Stimulated activated CD4-positive, alpha-beta T cell treated with anti-CD3 and anti-CD28 coated beads, TNF-alpha, amount 100 ng/mL, for 24 hours (primary cell): ENCODE data around the gene BICRA.
"Not testable (repeated sequence)": the region's sequence is repeated elsewhere in the genome, so short reads cannot be mapped to it uniquely, and the experiment has no call there.

Experiments used
- DNase-seq, 3 experiments: peaks; one replicate each; pipeline ENCODE4 v3.0.0-alpha.2; 2020; ENCODE audit warnings: low read depth in 3 of 3

BICRA gene

GRCh38 chr19:47714855-47715254 is 105.9 kb downstream of the BICRA start:
- not testable (repeated sequence) for DNase-seq

GRCh38 chr19:47716270-47716937 is 107.5 kb downstream of the BICRA start:
- DNase-seq, result no peak

DNA sequence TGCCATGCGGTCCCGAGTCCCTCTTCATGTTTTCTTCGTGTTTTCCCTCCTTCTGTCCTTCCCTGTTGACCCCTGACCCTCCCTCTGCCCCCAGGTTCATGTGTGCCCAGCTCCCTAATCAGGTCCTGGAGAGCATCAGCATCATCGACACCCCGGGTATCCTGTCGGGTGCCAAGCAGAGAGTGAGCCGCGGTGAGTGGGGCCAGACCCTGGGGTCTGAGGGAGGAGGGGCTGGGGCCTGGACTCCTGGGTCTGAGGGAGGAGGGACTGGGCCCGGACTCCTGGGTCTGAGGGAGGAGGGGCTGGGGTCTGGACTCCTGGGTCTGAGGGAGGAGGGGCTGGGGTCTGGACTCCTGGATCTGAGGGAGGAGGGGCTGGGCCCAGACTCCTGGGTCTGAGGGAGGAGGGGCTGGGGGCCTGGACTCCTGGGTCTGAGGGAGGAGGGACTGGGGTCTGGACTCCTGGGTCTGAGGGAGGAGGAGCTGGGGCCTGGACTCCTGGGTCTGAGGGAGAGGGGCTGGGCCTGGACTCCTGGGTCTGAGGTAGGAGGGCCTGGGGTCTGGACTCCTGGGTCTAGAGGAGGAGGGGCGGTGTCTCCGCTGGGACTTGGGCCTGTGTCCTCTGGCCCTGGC is 109.6 kb downstream of the BICRA start:
- DNase-seq, result not testable (repeated sequence)

- DNase-seq, result no peak
Observed at GRCh38 chr19:47719047-47719859, 110.3 kb downstream of the BICRA start.

DNA sequence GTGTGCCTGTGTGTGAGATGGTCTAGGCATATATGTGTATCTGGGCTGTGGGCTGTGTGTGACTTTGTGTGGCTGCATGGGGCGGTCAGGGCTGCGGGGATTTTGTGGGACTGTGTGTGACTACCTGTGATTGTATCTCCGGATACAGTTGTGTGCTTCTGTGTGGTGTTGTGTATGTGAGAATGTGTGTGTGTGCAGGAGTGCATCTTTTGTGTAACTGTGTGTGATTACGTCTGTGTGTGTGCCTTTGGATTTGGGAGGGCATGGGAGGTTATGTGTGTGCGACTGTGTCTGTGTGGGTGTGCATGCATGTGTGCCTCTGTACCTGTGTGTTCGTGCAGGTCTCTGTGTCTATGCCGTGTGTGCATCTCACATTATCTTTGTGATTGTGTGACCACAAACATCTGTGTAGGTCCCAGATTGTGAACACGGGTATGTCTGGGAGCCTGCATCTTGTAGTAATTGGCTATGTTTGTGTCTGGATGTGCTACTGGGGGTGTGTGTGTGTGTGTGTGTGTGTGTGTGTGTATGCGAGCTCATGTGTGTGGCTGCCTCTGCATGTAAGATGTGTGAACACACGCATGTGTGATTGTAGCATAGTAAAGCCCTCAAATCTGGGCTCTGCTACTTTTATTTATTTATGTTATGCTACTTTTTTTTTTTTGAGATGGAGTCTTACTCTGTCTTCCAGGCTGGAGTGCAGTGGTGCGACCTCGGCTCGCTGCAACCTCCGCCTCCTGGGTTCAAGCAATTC is 111.9 kb downstream of the BICRA start:
- no peak for DNase-seq

GRCh38 chr19:47723581-47723940 is 114.6 kb downstream of the BICRA start:
- no peak for DNase-seq

- DNase-seq, result no peak
Observed at GRCh38 chr19:47725759-47726401, 116.9 kb downstream of the BICRA start.

DNA sequence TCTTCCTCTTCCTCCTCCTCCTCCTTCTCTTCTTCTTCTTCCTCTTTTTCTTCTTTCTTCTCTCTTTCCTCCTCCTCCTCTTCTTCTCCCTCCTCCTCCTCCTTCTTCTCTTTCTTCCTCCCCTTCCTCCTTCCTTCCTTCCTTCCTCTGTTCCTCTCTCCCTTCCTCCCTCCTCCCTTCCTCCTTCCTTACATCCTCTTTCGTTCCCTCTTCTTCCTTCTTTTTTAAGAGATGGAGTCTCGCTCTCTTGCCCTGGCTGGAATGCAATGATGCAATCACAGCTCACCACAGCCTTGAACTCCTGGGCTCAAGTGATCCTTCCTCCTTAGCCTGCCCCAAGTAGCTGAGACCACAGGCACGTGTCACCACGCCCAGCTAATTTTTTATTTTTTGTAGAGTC is 117.5 kb downstream of the BICRA start:
- no peak for DNase-seq

DNA sequence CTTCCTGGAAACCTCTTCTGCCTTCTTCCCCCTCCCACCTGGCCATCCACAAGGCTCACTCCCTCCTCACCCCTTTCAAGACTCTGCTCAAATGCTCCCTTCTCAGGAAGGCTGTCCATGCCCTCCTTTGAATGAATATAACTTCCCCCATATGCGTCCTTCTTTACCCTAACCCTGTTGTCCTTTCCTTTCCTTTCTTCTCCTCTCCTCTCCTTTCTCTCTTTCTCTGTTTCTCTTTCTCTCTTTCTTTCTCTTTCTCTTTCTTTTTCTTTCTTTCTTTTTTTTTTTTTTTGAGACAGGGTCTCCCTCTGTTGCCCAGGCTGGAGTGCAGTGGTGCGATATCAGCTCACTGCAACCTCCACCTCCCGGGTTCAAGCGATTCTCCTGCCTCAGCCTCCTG is 119.4 kb downstream of the BICRA start:
- DNase-seq, result not testable (repeated sequence)

- no peak for DNase-seq
Observed at GRCh38 chr19:47729468-47729798, 120.5 kb downstream of the BICRA start.

GRCh38 chr19:47729799-47730520 is 121.0 kb downstream of the BICRA start:
- DNase-seq, result peak in 2 of 3 experiments; percentile 23 to 72

DNA sequence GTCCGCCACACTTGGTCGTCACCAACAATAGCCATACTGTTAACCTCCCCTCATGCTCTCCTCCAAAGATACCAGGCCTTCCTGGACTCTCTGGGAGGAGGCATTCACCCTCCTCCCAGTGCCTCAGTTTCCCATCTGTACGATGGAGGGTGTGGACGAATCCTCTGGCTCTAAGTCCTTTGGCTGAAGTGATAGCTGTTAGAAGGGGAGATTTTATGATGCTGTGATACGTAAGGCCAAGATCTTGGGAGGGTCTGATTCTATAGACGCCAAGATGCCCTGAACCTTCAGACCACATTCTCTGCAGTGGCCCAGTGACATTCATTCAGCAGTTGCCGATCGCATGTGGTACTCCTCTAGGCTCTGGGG is 121.6 kb downstream of the BICRA start:
- no peak for DNase-seq

- DNase-seq, result no peak
Observed at GRCh38 chr19:47730910-47731309, 122.0 kb downstream of the BICRA start.

DNA sequence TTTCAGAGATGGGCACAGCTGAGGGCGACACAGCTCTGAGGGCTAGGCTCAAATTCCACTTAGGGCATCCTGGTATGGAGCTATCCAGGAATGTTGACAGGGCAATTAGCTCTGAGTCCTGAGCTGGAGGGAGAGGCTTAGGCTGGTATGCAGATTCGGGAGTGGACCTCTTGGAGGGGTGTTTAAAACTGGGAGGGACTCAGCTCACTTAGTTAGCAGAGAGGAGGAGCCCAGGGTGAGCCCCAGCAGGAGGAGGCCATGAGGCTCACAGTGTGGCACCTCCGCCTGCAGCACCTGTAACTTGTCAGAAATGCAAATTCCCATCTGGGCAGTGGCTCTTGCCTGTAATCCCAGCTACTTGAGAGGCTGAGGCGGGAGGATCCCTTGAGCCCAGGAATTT is 126.2 kb downstream of the BICRA start:
- DNase-seq, result no peak

DNA sequence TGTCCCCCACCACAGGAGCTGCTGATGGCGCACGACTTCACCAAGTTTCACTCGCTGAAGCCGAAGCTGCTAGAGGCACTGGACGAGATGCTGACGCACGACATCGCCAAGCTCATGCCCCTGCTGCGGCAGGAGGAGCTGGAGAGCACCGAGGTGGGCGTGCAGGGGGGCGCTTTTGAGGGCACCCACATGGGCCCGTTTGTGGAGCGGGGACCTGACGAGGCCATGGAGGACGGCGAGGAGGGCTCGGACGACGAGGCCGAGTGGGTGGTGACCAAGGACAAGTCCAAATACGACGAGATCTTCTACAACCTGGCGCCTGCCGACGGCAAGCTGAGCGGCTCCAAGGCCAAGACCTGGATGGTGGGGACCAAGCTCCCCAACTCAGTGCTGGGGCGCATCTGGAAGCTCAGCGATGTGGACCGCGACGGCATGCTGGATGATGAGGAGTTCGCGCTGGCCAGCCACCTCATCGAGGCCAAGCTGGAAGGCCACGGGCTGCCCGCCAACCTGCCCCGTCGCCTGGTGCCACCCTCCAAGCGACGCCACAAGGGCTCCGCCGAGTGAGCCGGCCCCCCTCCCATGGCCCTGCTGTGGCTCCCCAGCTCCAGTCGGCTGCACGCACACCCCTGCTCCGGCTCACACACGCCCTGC is 132.1 kb downstream of the BICRA start:
- DNase-seq, result no peak

DNA sequence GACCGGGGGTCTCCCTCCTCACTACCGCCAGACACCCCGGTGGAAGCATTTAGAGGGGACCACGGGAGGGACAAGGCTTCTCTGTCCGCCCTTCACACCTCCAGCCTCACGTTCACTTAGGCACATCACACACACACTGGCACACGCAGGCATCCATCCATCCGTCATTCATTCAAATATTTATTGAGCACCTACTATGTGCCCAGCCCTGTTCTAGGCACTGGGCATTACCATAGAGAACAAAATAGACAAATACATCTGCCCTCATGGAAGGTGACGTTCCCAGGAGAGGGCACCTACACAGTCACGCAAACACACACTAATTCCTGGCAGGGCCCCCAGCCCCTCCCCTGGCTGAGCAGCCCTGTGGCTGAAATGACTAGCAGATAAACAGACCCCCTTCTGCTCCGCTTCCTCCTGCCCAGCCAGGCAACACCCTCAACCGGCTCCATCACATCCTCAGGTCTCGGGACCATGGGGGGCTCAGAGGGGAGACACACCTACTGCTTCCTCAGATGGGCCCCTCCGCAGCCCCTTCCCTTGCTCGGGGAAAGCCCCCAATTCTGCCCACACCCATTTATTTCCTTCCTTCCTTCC is 132.7 kb downstream of the BICRA start:
- DNase-seq, result no peak

DNA sequence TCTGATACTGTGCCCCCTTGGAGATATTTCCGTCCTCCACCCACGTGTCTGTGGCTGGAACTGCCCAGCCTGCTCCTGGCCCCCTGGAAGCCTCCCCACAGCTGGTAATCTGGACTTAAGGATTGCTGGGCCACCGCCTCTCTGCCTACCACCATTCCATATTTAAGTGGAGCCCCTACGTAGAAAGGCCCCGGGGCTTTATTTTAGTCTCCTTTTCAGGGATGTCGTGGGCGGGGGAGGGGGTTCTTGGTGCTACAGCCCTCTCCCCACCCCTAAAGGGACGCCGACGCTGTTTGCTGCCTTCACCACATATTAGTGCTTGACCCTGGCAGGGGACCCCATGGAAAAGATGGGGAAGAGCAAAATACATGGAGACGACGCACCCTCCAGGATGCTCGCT is 133.7 kb downstream of the BICRA start:
- no peak for DNase-seq

DNA sequence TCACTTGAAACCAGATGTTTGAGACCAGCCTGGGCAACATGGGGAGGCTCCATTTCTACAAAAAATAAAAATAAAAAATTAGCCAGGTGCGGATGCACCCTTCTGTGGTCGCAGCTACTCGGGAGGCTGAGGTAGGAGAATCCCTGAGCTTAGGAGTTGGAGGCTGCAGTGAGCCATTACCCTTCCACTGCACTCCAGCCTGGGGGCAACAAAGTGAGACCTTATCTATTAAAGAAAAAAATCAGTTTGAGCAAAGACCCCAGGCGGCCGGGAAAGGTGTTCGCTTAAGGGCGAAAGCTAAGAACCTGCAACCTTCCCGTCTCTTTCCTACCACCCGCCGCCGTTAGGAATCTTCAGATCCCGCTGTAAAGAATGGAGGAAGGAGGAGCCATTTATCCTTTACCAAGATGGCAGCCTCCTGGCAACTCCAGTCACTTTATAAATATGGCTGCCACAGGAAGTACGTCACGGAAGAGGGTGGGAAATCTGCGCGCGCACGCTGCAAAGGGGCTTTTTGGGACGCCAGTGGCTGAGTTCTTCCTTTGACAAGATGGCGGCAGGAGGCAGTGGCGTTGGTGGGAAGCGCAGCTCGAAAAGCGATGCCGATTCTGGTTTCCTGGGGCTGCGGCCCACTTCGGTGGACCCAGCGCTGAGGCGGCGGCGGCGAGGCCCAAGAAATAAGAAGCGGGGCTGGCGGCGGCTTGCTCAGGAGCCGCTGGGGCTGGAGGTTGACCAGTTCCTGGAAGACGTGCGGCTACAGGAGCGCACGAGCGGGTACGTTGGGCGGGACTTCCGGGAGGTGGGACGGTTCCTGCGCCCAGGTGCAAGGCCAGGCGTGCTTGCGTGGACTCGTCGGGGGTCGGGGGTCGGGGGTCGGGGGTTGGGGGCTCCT is 136.3 kb downstream of the BICRA start, which contains the start of gene NOP53:
Gene NOP53 (plus strand): TSS at position 537 of the 892 bp plus-strand sequence. CDS start 14 bp downstream, at position 551.
- DNase-seq, result peak; percentile 95 to 96 (median 95)

DNA sequence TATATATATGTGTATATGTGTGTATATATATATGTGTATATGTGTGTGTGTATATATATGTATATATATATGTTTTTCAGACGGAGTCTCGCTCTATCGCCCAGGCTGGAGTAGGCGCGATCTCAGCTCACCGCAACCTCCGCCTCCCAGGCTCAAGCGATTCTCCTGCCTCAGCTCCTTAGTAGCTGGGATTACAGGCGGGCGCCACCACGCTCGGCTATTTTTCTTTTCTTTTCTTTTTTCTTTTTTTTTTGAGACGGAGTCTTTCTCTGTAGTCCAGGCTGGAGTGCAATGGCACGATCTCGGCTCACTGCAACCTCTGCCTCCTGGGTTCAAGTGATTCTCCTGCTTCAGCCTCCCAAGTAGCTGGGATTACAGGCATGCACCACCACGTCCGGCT is 137.2 kb downstream of the BICRA start:
- DNase-seq, result not testable (repeated sequence)
